Fibroblast of lung (primary cell): ENCODE data around the gene LRMDA.

ENCODE experiments used
- CTCF ChIP-seq, 2 donors: IDR thresholded peaks in 1 of 2; conservative IDR thresholded peaks in 1 of 2; 1 replicate in 1 of 2; 2 replicates in 1 of 2; pipeline ENCODE4 v1.5.1; 2011 to 2012; ENCODE audit warnings: low read length in 2 of 2, control low read depth in 1 of 2, inconsistent platforms in 1 of 2, low read depth in 1 of 2, mild to moderate bottlenecking in 1 of 2
- EZH2 ChIP-seq: IDR thresholded peaks from 2 replicates; pipeline ENCODE4 v1.5.1; 2012; ENCODE audit warnings: low read length, control low read depth, mild to moderate bottlenecking; ENCODE audit errors: missing control alignments

GRCh38 chr10:75999515-76000209 lies 568.2 kb downstream of the LRMDA start:
- no peak for TF ChIP-seq CTCF (conservative IDR thresholded peaks at IDR 0.05 in 1 of 2, IDR thresholded peaks at IDR 0.05 in 1 of 2; ENCODE audit: low read depth in 1 of 2, low read length in 2 of 2)
- no peak for TF ChIP-seq EZH2
